GM12878 (cell line): ENCODE results near the gene MST1.

Source experiments
- HDAC6 ChIP-seq: fragments of 200-600 bp; sonication (generic); IDR thresholded peaks from one replicate; pipeline ENCODE4 v1.8.0; 2017; ENCODE audit warnings: antibody characterized with exemption; ENCODE audit not compliant: unreplicated experiment
- RAD21 ChIP-seq: IDR thresholded peaks from 2 replicates; pipeline ENCODE4 v1.6.1; 2011; ENCODE audit warnings: mild to moderate bottlenecking, low read depth, low read length, moderate library complexity; ENCODE audit not compliant: insufficient read depth
- RB1 ChIP-seq: fragments of 450-650 bp; formaldehyde crosslinking; IDR thresholded peaks from 2 replicates; pipeline ENCODE4 v1.6.1; 2017; ENCODE audit warnings: mild to moderate bottlenecking, borderline replicate concordance
- ZNF217 ChIP-seq: fragments of 450-650 bp; IDR thresholded peaks from 2 replicates; pipeline ENCODE4 v1.6.1; 2017; ENCODE audit warnings: antibody characterized with exemption, mild to moderate bottlenecking
- TF ChIP-seq, protein P1 (sequence below): IDR thresholded peaks from 2 replicates; pipeline ENCODE4 v1.6.1; 2011; ENCODE audit warnings: mild to moderate bottlenecking, low read depth, low read length, moderate library complexity; ENCODE audit not compliant: insufficient replicate concordance
- TF ChIP-seq, protein P2 (sequence below): IDR thresholded peaks from 2 replicates; pipeline ENCODE4 v1.6.1; 2012; ENCODE audit warnings: low read depth, low read length, improper control_type of control experiment

- TF ChIP-seq, protein P1, sequence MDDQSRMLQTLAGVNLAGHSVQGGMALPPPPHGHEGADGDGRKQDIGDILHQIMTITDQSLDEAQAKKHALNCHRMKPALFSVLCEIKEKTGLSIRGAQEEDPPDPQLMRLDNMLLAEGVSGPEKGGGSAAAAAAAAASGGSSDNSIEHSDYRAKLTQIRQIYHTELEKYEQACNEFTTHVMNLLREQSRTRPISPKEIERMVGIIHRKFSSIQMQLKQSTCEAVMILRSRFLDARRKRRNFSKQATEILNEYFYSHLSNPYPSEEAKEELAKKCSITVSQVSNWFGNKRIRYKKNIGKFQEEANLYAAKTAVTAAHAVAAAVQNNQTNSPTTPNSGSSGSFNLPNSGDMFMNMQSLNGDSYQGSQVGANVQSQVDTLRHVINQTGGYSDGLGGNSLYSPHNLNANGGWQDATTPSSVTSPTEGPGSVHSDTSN, result no peak
- TF ChIP-seq HDAC6 (no peak), RB1 (no peak), RAD21 (no peak), ZNF217 (no peak)
- TF ChIP-seq, protein P2, sequence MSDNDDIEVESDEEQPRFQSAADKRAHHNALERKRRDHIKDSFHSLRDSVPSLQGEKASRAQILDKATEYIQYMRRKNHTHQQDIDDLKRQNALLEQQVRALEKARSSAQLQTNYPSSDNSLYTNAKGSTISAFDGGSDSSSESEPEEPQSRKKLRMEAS, result no peak
Measured at GRCh38 chr3:49734752-49735151, 45.5 kb upstream of the MST1 start.
